ENCODE measurements around the gene TRIM58.

DNA sequence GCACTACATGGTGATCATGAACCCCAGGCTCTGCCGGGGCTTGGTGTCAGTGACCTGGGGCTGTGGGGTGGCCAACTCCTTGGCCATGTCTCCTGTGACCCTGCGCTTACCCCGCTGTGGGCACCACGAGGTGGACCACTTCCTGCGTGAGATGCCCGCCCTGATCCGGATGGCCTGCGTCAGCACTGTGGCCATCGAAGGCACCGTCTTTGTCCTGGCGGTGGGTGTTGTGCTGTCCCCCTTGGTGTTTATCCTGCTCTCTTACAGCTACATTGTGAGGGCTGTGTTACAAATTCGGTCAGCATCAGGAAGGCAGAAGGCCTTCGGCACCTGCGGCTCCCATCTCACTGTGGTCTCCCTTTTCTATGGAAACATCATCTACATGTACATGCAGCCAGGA lies 39.0 kb downstream of the TRIM58 start:
- TF ChIP-seq CTCF (conservative IDR thresholded peaks at IDR 0.05 in 1 of 2, IDR thresholded peaks at IDR 0.05 in 1 of 2; ENCODE audit: extremely low read depth in 1 of 2, insufficient read depth in 1 of 2, low read depth in 1 of 2, low read length in 2 of 2) (no peak), EZH2 (IDR thresholded peaks at IDR 0.05; ENCODE audit: borderline replicate concordance, low read length) (no peak)

All from mammary epithelial cell (primary cell).